GM18517 (cell line): ENCODE measurements around the gene PGM2.

Experiments
- ATAC-seq: cut with Tn5 transposase; IDR thresholded peaks from one replicate; pipeline ENCODE4 v1.9.1; 2021; ENCODE audit warnings: mild to moderate bottlenecking, moderate library complexity; ENCODE audit not compliant: unreplicated experiment

Gene PGM2

DNA sequence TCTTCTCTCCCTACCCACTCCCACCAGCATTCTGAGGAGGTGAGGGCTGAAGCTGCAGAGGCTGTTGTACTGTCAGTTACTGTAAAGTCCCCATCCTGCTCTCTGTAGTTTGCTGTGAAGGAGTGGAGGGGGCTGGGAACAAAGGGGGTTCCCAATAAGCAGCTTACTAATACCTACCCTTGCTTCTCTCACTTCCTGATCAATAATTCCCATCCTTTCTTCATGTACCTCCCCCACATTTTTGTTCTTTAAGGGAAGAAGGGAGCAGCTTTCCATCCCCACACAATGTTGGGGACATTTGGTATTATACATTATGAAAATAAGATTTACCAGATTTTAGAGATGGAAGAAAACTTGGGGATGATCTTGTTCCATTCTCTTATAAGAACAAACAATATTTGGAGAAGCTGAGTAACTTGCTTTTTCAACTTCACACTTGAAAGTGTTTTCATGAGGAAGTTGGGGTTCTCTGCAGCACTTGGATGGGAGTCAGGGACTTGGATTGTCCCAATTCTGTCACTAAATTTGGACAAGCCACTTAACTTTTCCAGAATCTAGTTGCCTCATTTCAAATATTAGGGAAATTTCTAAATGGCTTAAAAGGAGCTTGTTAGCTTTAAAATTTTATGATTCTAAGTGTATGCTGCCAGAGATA lies 69.8 kb downstream of the PGM2 start:
- no peak for ATAC-seq

DNA sequence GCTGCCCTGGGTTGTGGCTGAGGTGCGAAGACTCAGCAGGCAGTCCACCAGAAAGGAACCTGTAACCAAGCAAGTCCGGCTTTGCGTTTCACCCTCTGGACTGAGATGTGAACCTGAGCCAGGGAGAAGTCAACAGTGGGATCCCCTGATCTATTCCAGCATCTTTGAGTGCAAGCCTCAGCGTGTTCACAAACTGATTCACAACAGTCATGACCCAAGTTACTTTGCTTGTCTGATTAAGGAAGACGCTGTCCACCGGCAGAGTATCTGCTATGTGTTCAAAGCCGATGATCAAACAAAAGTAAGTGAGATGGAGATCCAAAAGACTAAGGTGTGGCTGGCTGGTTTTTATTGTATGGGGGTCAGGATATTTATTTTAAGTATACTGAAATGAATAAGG lies 75.7 kb downstream of the PGM2 start:
- no peak for ATAC-seq

DNA sequence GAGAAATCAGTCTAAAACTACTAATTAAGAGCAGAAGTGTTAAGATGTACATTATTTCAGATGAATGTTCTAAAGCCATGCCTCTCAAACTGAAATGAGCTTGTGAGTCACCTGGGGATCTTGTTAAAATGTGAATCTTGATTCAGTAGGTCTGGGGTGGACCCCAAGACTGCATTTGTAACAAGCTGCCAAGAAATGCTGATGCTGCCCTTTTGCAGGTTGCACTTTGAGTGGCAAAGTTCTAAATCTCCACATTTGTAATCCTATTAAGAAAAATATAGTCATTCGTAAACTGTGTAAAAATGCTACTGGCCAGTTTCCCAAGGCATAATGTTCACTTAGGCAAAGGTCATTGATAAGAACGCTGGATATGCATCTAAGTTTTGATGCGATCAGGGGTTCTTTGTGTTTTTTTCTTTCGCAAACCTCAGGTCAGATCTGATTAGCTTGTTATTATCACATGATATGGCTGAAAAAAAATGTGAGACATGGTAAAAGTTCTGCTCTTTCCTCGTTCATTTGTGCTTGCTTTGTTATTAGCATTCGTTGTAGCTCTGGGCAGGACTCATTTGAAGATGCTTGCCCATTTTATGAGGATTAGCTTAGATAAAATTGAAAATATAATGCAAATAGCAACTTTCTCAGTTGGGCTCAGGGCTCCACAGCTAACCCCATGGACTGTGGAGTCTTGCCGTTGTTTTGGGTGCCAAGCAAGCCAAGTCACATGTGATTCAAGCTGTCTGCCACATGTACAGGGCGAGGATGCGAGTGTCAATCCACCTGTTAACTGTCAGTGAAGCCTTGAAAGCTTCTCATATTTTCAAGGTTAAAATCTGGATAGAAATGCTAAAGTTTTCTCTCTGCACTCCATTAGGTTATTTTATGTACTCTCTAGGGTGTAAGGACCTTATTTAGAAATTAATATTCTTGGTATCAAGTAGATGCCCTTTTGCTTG lies 76.5 kb downstream of the PGM2 start:
- ATAC-seq: no peak

DNA sequence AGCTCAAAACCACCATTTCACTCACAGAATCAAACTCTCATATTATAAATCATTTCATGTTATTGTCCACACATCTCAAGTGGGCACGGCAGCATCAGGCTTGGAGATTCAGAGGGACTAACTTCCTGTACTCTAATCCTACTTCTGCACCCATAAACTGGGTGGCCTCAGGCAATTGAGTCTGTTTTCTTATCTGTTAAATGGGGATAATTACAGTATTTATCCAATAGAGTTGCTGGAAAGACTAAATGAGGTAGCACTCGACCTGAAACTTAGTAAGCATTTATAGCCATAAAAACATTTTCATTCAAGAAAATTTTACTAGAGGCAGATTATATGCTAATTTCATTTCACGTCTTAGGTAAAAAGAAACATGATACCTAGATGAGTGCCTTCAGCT lies 77.4 kb downstream of the PGM2 start:
- no peak for ATAC-seq

DNA sequence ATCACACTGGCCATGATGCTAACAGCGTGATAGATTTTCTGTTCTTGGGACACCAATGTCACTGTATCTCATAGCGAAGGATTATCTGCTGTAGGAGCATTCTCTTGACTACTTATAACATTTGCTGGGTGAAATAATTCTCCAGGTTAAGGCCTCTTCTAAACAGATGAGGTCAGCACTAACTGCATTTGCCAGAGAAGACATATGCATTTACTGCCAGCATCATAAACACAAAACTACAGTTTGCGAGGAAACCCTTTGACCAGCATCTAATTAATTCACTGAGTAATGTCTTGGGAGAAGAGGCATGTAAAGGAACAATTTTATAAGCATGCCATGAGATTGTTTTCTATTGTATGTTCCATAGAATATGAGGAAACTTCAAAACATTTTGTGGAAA lies 78.3 kb downstream of the PGM2 start:
- ATAC-seq: no peak

DNA sequence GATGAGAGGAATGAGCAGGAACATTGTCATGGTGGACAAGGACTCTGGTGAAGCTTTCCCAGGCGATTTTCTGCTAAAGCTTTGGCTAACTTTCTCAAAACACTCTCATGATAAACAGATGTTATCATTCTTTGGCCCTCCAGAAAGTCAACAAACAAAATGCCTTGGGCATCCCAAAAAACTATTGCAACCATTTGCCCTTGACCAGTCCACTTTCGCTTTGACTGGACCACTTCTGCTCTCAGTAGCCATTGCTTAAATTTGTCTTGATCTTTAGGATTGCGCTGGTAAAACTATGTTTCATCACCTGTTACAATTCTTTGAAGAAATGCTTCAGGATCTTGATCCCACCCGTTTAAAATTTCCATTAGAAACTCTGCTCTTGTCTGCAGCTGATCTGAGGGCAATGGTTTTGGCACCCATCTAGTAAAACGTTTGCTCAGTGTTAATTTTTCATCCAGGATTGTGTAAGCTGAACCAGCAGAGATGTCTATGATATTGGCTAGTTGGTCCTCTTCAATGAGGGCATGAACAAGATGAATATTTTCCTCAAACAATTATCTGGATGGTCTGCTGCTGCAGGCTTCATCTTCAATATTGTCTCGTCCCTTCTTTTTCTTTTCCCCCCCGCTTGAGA lies 79.2 kb downstream of the PGM2 start:
- ATAC-seq: no peak

DNA sequence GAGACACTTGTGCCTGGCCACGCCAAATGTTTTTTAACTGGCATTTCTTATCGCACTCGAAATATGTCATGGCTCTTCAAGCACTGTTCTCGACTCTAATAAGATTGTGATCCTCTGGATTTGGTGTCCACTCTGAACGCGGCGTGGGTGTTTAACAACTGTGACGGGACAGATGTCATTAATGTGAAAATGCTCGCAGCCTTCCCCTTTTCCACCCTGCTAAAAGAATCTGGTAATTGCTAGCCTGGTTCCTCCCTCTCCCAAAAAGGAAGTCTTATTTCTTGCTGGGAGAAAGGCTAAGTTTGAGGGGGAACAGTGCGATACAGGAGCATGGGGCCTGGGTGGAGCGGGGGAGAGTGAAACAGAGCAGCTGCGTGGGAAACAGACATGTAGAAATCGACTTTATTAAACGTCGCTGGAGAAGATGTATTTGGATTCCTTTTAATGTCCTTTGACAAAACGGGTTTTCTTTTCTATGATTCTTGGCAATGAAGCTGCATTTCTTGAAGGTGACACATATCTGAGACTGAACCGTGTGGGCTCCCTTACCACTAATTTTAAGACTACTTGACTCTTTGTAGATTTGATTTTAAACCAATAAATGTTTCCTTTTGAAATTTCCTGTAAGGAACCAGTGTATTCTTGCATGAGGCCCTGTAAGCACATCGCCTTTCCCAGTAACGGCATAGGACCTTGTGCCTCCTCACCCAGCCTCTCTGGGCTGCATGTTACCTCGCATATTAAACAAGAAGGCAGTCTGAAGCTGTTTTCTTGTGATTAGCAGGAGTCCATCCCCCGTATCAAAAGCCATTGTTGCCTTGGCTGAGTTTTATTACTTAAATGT lies 82.2 kb downstream of the PGM2 start:
- no peak for ATAC-seq

DNA sequence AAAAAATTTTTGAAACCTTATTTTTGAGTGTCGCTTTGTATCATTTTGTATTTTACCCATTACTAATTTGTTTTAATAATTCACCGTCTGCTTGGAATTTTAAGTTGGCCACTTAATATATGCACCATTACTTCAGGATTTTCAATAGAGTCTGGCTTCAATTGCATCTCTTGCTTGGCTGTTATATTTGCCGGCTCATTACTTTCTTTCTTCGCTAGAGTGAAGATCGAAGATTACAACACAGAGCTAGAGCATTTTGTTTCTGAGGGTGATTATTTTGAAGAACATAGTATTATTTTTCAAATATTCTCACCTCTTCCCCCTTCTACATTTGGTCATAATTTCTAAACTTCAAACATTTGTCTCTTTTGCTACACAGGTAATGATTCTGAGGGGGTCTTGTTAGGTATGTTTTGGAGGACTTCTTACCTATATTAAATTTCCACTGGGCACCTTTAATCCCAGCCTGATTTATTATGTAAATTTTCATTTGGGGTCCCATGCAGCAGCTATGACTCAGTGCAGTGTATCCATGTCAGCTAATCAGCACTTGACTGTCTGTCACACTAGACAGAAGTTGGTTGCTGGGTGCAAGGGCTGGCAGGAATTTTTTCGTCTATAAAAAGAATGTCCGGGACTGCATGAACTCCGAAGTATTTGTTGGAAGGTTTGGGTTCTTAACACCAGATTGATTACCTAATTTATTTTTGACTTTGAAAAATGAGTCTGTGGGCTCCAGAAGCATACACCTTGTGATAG lies 83.0 kb downstream of the PGM2 start:
- no peak for ATAC-seq

DNA sequence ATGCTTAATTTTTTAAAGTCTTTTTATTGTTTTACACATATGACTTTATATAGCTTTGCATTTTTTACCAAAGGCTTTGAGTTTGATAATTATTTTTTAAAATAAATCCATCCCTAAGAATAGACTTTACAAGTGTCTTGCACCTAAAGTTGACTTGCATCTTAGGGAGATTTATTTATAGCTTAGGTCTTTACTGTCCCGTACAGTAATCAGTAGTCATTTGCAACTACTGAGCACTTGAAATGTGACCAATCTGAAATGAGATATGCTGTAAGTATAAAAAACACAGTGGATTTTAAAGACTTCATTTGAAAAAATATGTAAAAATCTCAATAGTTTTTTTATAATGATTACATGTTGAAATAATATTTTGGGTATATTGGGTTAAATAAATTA lies 83.6 kb downstream of the PGM2 start:
- no peak for ATAC-seq
